SH-SY5Y (cell line): Measurements from ENCODE around the gene PABPC4L.

Experiments
- GATA2 ChIP-seq: IDR thresholded peaks from 2 replicates; pipeline ENCODE4 v1.6.1; 2011; ENCODE audit warnings: mild to moderate bottlenecking, low read depth, low read length
- GATA3 ChIP-seq: IDR thresholded peaks from 2 replicates; pipeline ENCODE4 v1.6.1; 2011; ENCODE audit warnings: low read depth, mild to moderate bottlenecking, low read length, moderate library complexity

PABPC4L gene

GRCh38 chr4:134154097-134154496, 47.5 kb downstream of the PABPC4L start:
- TF ChIP-seq GATA3 = no peak
- no peak for TF ChIP-seq GATA2

- no peak for TF ChIP-seq GATA3
- TF ChIP-seq GATA2 = no peak
Observed at GRCh38 chr4:134147941-134148340, 53.6 kb downstream of the PABPC4L start.
